OCI-LY7 (cell line): ENCODE results near the gene PTPRM. TPM values are rescaled to one million over a fixed set of nuclear protein-coding genes. Genes with fewer than 3 reads are reported as not detected.

Source experiments
- BruUV-seq: library from RNA; stranded (reverse); fragments of 400-500 nt; replicated peaks from 2 replicates; lab custom pipeline; 2021; lab: Mats Ljungman, UMichigan
- CTCF ChIA-PET: fragments of 300-600 bp; sonication (Branson Sonifier 250); formaldehyde crosslinking; loops from one replicate; lab custom pipeline; 2022; ENCODE audit warnings: antibody characterized with exemption; ENCODE audit not compliant: unreplicated experiment; lab: Charles Lee
- POLR2A ChIA-PET: fragments of 300-600 bp; sonication (Branson Sonifier 250); formaldehyde crosslinking; loops from one replicate; lab custom pipeline; 2022; ENCODE audit warnings: antibody characterized with exemption; lab: Charles Lee
- DNase-seq: peaks from one replicate; pipeline ENCODE4 v3.0.0-alpha.2; 2015; ENCODE audit warnings: low spot score
- H2AFZ ChIP-seq: fragments of 200-600 bp; sonication (generic), shearing (Covaris generic); 2 replicates; pipeline ENCODE4 v1.6.1; 2014; ENCODE audit warnings: mild to moderate bottlenecking, antibody characterized with exemption, low read length, moderate library complexity
- H3K27ac ChIP-seq: fragments of 200-600 bp; sonication (generic); 2 replicates; pipeline ENCODE4 v1.5.1; 2014; ENCODE audit warnings: mixed run types, low read depth, mild to moderate bottlenecking, moderate library complexity, low read length, inconsistent platforms; ENCODE audit not compliant: poor library complexity, severe bottlenecking
- H3K36me3 ChIP-seq: fragments of 200-600 bp; sonication (generic); 2 replicates; pipeline ENCODE4 v1.6.1; 2014; ENCODE audit warnings: mild to moderate bottlenecking, antibody characterized with exemption, low read length, moderate library complexity, mixed read lengths; ENCODE audit not compliant: insufficient read depth
- H3K4me1 ChIP-seq: fragments of 200-600 bp; sonication (generic); 2 replicates; pipeline ENCODE4 v1.5.1; 2014; ENCODE audit warnings: mild to moderate bottlenecking, low read length; ENCODE audit not compliant: insufficient read depth, poor library complexity, severe bottlenecking
- H3K4me2 ChIP-seq: fragments of 200-600 bp; sonication (generic); 2 replicates; pipeline ENCODE4 v1.6.1; 2014; ENCODE audit warnings: mild to moderate bottlenecking, low read length
- H3K4me3 ChIP-seq: fragments of 200-600 bp; sonication (generic); 2 replicates; pipeline ENCODE4 v1.5.1; 2014; ENCODE audit warnings: mild to moderate bottlenecking, low read depth, low read length; ENCODE audit not compliant: poor library complexity, severe bottlenecking
- H3K79me2 ChIP-seq: fragments of 200-600 bp; sonication (generic); 2 replicates; pipeline ENCODE4 v1.6.1; 2016; ENCODE audit warnings: low read depth, mild to moderate bottlenecking, low read length, moderate library complexity, mixed read lengths; ENCODE audit not compliant: insufficient read depth
- H3K9me2 ChIP-seq: fragments of 200-600 bp; sonication (generic); 2 replicates; pipeline ENCODE4 v1.6.1; 2016; ENCODE audit warnings: mild to moderate bottlenecking, low read length, mixed read lengths; ENCODE audit not compliant: insufficient read depth
- H3K9me3 ChIP-seq: fragments of 200-600 bp; sonication (generic); 2 replicates; pipeline ENCODE4 v1.6.1; 2014; ENCODE audit warnings: mild to moderate bottlenecking, mixed run types, low read length, mixed read lengths
- H4K20me1 ChIP-seq: fragments of 200-600 bp; sonication (generic); 2 replicates; pipeline ENCODE4 v1.6.1; 2014; ENCODE audit warnings: mild to moderate bottlenecking, antibody characterized with exemption, low read length, moderate library complexity, mixed read lengths; ENCODE audit not compliant: insufficient read depth
- CTCF ChIP-seq: fragments of 200-600 bp; sonication (generic); conservative IDR thresholded peaks from 2 replicates; pipeline ENCODE4 v1.5.1; 2014; ENCODE audit warnings: mild to moderate bottlenecking, antibody characterized with exemption, low read length, moderate library complexity, mixed read lengths
- EZH2phosphoT487 ChIP-seq: fragments of 200-600 bp; sonication (generic); IDR thresholded peaks from 2 replicates; pipeline ENCODE4 v1.6.1; 2018; ENCODE audit warnings: low read depth, borderline replicate concordance, mild to moderate bottlenecking, mixed run types, antibody characterized with exemption, low read length, moderate library complexity, mixed read lengths
- intact Hi-C: fragments of 100-400 bp; cut with micrococcal nuclease; formaldehyde crosslinking; loops from one replicate; pipeline ENCODE4 v1.10.0; 2022; ENCODE audit not compliant: unreplicated experiment
- total RNA-seq, 2 experiments: library from RNA; depleted of rRNA in 1 of 2; stranded (reverse); fragments of >200 nt in 1 of 2; shearing (Covaris generic) in 1 of 2; gene quantifications; 2 replicates each; pipeline ENCODE4 v1.2.3, GENCODE V29; 2014 to 2022

PTPRM gene
- total RNA-seq, 2 experiments from 2014 or later: not detected

DNA sequence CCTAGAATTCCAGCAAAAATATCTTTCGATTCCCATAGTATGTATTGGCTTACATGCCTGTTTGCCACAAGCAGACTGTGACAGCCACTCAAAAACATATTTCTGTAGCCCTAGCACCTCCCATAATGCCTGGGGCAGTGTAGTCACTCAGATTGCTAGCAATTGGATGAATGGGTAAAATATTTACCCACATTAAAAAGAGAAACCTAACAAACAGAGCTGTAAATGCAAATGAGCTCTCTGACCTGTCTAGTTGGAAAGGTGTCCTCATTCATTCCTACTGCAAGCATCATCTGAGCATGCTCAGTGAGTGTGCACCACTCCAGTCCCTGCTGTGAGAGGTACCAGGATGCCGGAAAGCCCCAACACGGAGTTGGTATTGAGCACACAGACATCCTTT lies 808.1 kb downstream of the PTPRM start:
- H3K4me3 ChIP-seq: no peak overlapping the region
- DNase-seq: no peak
- no peaks in the 10 kb centered on the region for H3K4me1 ChIP-seq
- no peaks in the 10 kb centered on the region for H4K20me1 ChIP-seq
- CTCF ChIA-PET: no interaction called here
- no TSS peak for BruUV-seq
- no peak overlapping the region for H3K27ac ChIP-seq
- H3K79me2 ChIP-seq: no peaks in the 10 kb centered on the region
- no peak overlapping the region for H2AFZ ChIP-seq
- H3K9me3 ChIP-seq: no peaks in the 10 kb centered on the region
- no peak overlapping the region for H3K4me2 ChIP-seq
- no peaks in the 10 kb centered on the region for H3K36me3 ChIP-seq
- POLR2A ChIA-PET: no interaction called here
- intact Hi-C loops: no loop called here
- TF ChIP-seq EZH2phosphoT487 (no peak), CTCF (no peak)
- no peaks in the 10 kb centered on the region for H3K9me2 ChIP-seq

- Histone ChIP-seq H3K9me3 (no peaks in the 10 kb centered on the region), H3K4me1 (no peaks in the 10 kb centered on the region), H3K4me3 (no peak overlapping the region), H2AFZ (no peak overlapping the region), H3K4me2 (no peak overlapping the region), H3K36me3 (no peaks in the 10 kb centered on the region), H4K20me1 (no peaks in the 10 kb centered on the region), H3K9me2 (no peaks in the 10 kb centered on the region), H3K27ac (no peak overlapping the region), H3K79me2 (no peaks in the 10 kb centered on the region)
- intact Hi-C loops: no loop called here
- TF ChIP-seq EZH2phosphoT487: no peak
- TF ChIP-seq CTCF: no peak
- CTCF ChIA-PET: no interaction called here
- POLR2A ChIA-PET: no interaction called here
- DNase-seq: no peak
- BruUV-seq: no TSS peak
Observed at GRCh38 chr18:8376113-8376512, 809.0 kb downstream of the PTPRM start.

GRCh38 chr18:8379187-8379941 lies 812.2 kb downstream of the PTPRM start:
- CTCF ChIA-PET: no interaction called here
- Histone ChIP-seq H3K4me3 (no peak overlapping the region), H3K4me1 (no peaks in the 10 kb centered on the region), H3K9me2 (no peaks in the 10 kb centered on the region), H3K36me3 (no peaks in the 10 kb centered on the region), H3K4me2 (no peak overlapping the region), H4K20me1 (no peaks in the 10 kb centered on the region), H3K27ac (no peak overlapping the region), H3K79me2 (no peaks in the 10 kb centered on the region), H2AFZ (no peak overlapping the region), H3K9me3 (no peaks in the 10 kb centered on the region)
- no TSS peak for BruUV-seq
- DNase-seq: no peak
- intact Hi-C loops: no loop called here
- TF ChIP-seq EZH2phosphoT487 (no peak), CTCF (no peak)
- POLR2A ChIA-PET: interaction anchor here (0.6 kb wide), 1 partner anchor 91 kb away, joined by 8 read pairs; no protein-coding TSS in a partner anchor
